KBM-7 (cell line): ENCODE results near the gene CD300LF.

Source experiments
- DNase-seq: peaks from one replicate; pipeline ENCODE4 v3.0.0-alpha.2; 2015
- in situ Hi-C: fragments of 300-500 bp; cut with MboI; formaldehyde crosslinking; loops from 2 replicates; pipeline ENCODE4 v1.14.3; 2020; ENCODE audit warnings: low sequenced_read_pairs, low pct_unique_long_range_greater_than_20kb, mixed read lengths

The CD300LF gene

DNA sequence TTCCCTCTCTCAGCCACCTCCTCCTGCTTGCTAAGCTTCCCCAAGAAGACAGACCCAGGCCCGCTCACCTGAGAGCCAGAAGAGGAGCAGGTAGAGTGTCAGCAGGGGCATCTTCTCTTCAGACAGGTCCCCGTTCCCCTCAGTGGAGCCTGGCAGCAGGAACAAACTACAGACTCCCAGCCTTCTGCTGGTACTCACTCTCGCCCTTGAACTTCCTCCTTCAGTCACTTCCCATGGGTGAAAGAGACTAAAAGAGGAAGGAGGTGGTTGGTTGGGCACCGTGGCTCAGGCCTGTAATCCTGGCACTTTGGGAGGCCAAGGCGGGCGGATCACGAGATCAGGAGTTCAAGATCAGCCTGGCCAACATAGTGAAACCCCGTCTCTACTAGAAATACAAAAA, at the start of gene CD300LF:
Gene CD300LF, minus strand, starts transcription at position 168 of the 400 bp plus-strand sequence. Its CDS starts 57 bp downstream, at position 111.
- in situ Hi-C loops = no loop called here
- peak; percentile 75 for DNase-seq

DNA sequence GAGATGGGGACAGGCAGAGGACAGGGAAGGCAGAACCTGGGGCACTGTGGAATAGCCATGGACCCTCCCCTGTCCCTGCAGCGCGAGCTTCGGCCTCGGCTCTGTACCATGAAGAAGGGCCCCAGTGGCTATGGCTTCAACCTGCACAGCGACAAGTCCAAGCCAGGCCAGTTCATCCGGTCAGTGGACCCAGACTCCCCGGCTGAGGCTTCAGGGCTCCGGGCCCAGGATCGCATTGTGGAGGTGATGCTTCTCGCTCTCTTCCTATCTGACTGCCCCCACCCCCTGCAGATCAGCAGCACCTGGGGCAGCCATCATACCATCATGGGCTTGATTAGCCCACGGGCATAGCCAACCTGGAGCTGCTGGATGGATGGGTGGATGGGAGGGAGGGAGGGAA, 49.2 kb upstream of the CD300LF start:
- DNase-seq = no peak
- in situ Hi-C loops = no loop called here

DNA sequence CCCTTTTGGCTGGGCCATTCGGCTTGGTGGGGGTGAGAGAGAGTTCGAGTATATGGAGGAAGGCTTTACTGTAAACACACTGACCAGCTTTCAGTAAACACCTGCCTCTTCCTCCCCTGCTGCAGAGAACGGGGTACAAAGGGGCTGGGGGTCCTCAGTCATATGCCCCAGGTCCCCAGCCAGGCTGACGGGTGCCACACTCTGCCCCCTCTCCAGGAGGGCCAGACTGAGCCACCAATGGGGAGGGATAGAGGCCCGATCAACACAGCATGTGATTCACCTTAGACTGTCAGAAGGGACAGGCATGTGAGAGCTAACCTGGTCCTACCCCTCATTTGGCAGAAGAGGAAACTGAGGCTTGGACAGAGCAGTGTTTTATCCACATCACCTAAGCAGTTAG, 48.7 kb upstream of the CD300LF start:
- DNase-seq = no peak
- in situ Hi-C loops = no loop called here

DNA sequence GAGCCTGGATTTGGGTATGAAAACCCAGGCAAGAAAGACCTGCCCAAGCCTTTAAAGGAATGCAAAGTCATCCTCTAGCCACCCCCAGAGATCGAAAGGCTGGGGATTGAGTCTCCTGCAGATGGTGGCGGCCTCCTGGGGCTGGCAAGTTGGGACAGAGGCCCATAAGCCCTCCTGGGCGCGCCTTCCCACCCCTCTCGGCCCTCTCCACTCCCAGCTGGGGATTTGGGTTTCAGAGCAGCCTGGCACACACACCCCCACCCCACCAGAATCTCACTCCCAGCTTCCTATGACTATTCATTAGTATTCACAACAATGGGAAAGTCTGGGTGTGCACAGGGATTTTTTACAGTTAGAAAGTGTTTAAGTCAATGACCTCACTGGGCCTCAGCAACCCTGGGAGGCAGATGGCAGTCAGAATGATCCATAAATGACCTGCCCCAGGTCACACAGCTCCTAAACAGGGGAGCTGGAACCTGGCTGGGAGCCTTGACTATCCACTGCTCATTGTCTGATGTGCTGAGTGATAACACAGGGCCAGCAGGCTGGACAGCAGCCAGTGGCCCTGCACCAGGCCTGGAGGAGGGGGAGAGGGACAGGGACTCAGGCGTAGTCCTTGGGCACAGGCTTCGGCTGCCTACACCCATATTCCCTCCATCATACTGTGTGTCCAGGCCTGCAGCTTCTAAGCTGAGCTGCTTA, 47.8 kb upstream of the CD300LF start:
- in situ Hi-C loops = no loop called here
- no peak for DNase-seq

DNA sequence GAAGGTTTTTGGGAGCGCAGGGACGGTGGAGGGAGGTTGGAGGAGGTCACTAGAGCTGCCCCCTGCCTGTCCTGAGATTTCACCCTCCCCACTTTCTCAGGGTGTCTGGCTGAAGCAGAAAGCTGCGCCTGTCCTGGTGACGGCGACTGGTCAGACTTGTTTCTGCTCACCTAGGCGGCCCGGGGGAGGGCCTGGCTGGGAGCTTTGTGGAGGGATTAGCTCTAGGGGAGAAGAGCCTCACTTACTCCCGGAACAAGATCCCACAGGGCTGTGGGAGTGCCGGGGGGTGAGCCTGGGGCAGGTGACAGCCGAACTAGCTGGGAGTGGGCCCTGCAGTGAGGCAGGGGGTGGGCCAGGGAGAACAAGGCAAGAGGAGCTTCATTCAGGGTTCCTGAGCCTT, 47.2 kb upstream of the CD300LF start:
- in situ Hi-C loops = no loop called here
- no peak for DNase-seq

DNA sequence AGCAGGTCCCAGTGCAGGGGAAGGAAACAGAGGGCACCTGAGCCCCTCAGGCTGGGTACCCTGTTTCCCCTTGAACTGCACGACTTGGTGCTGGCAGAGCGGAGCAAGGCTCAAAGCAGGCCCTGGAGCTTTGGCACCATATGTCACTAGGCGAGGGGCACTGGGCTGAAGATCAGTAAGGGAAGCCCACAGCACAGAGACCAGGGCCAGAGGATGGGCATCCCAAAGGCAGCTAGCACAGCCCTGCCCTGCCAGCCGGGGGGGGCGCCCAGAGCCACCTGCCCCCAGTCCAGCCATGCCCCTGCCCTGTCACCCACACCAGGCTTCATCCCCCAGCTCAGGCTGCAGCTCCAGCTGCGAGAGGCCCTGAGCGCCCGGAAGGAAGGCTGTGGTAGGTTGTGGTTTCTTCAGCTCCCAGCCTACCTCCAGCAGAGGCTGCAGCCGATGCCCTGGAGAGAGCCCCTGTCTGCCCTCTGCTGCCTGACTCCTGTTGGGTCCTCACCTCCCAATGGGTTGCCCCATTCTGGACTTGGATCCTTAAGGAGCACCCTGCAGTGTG, 46.6 kb upstream of the CD300LF start:
- DNase-seq = peak; percentile 82
- in situ Hi-C loops = no loop called here

DNA sequence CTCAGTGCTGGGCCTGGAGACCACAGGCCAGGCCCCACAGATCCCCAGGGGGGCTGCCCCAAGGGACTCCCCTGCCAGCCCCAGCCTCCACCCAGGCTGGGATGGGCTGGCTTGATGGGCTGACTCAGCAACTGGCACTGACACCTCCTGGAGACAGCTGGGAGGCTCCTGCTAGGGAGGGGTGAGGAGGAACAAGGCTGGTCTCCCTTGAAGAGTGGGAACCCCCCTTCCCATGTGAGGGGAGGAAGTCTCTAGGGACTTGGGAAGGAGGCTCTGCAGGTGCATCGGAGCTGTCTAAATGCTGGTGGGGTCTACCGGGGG, 46.1 kb upstream of the CD300LF start:
- peak; percentile 47 for DNase-seq

DNA sequence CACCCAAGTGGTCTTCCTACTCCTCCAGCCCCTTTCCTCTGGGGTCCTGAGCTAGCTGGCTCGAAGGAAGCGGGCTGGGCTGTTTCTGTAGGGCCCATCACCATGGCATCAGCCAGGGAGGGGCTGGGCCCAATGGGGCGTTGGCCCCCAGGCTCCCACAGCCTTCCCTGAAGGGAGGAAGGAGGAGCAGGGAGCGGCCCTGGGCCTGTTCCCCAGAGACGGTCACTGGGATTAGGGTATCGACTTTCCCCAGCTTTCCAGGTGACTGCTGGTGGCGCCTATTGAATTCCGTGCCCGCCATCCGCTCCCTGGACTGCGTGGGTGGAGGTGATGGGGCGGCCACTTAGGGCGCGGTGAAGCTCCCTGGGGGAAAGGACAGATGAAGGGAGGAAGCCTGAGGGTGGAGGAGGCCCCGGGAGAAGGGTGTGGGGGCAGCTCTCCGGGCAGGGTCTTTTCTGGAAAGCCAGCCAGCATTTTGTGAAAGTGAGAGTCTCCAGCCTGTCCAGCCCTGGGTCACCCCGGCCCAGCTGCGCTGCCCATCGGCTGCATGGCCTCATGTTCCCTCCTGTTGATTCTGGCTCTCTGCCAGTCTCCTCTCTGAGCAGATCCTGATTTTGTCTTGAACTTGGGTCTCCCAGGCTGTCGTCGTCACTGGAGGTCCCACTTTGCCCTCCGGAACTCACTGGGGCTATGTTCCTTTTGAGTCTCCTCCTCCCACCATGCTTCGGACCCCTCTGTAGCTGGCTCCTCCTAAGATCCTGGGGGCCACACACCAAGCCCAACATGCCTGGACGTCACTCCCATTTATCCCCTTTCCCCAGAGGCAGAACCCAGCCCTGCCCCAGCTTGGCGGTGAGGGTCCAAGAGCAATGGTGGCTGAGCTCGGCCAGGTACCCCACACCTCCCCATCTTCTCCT, 45.5 kb upstream of the CD300LF start:
- in situ Hi-C loops = no loop called here
- DNase-seq = no peak

More for the DNA sequence above, 46.1 kb upstream of the CD300LF start:
- in situ Hi-C loops = no loop called here

DNA sequence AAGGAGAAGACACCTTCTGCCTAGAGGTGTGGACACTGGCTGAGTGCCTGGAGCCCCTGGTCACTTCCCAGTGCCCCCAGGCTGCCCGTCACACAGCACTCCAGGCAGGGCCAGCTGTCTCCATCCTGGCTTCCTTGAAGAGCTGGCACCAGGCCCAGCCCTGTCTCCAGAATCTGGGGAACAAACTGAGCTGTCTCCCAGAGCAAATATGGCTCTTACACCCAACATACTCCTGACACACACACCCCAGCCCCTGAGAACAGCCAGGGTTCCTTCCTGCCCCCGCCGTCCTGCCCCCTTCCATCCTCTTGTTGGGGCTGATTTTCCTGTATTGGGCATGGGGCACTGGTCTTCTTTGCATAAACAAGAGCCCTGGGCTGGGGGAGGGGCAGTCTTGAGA, 44.8 kb upstream of the CD300LF start:
- DNase-seq = no peak
- in situ Hi-C loops = no loop called here

DNA sequence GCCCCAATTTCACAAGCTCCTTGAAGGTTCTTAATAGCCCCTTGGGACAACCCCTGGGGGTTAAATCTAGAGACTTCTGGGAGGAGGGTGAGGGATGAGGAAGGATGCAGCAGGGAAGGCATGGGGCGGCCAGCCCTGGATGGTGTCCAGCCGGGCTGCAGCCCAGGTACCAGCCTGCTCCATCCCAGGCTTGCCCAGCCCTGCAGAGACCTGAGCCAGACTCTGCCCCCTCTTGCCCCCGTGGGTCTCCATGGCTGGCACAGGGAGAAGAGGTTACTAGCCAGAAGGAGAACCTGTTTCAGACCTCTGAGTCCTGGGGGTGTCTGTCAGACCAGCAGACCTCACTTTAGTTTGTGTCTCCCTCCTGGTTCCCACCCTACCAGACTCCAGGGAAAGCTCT, 44.2 kb upstream of the CD300LF start:
- DNase-seq = no peak
- in situ Hi-C loops = no loop called here

DNA sequence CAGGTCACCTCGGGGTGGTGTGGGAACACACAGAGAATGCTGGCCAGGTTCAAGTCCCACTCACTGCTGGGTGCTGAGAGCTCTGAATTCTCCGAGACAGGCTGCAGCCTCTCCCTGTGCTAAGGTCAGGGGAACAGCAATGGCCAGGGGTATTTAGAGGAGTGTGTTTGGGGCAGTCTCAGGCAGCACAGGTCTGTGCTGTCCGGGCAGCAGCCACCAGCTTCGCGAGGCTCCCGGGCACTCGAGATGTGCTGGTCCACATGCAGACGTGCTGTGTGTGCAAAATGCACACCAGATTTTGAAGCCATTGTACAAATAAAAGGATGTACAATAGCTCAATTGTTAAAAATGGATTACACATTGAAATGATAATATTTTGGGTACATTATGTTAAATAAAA, 42.8 kb upstream of the CD300LF start:
- no peak for DNase-seq
- in situ Hi-C loops = no loop called here

DNA sequence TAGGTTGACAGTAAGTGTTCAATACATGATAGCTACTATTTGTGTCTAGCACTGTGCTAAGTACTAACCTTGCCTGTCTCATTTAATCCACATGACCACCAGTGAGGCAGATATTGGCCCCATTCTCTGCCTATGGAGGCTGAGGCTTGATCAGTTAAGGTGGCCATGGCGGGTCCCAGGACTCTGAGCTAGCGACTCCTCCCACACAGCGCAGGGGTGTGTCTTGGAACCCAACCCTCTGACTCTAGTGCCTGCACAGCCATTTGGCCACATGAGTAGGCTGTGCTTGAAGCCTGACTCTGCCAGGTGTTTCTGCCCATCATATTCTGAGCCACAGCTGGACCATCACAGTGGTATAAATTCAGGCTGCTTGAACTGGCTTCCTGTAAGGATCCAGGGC, 42.1 kb upstream of the CD300LF start:
- no peak for DNase-seq
- in situ Hi-C loops = no loop called here

DNA sequence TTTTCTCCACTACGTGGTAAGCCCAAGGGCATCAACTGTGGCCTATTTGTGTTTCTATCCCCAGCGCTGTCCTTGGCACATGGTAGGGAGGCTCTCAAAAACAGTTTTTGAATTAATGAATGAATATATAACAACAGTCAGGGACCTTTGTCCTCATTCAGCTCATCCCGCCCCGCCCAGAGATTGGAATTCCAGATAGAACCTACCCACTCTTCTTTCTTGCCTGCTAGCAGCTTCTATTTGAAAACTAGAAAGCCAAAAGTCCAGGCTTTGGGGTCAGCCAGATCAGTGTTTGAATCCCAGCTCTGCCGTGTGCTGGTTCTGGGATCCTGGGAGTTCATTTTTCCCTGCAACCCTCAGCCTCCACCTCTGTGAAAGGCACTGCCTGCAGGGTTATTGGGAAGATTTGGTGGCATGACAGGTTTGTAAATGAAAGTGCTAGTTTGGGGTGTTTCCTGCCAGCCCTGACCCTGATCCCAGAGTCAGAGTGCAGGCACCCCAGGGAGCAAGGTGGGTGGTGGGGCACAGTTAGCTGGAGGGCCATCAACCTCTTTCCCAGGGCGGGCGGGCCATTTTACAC, 40.2 kb upstream of the CD300LF start:
- in situ Hi-C loops = no loop called here

DNA sequence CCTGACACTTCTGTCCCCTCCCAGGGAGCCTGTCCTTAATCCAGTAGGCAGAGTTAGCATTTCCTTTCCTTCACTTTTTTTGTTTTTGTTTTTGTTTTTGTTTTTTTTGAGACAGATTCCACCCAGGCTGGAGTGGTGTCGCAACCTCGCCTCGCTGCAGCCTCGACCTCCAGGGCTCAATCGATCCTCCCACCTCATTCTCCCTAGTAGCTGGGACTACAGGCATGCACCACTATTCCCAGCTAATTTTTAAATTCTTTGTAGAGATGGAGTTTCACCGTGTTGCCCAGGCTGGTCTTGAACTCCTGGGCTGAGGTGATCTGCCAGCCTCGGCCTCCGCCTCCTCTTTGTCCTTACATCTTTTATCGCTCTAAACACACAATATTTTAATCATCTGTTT, 39.7 kb upstream of the CD300LF start:
- in situ Hi-C loops = no loop called here

More for the DNA sequence above, 40.2 kb upstream of the CD300LF start:
- DNase-seq = no peak

DNA sequence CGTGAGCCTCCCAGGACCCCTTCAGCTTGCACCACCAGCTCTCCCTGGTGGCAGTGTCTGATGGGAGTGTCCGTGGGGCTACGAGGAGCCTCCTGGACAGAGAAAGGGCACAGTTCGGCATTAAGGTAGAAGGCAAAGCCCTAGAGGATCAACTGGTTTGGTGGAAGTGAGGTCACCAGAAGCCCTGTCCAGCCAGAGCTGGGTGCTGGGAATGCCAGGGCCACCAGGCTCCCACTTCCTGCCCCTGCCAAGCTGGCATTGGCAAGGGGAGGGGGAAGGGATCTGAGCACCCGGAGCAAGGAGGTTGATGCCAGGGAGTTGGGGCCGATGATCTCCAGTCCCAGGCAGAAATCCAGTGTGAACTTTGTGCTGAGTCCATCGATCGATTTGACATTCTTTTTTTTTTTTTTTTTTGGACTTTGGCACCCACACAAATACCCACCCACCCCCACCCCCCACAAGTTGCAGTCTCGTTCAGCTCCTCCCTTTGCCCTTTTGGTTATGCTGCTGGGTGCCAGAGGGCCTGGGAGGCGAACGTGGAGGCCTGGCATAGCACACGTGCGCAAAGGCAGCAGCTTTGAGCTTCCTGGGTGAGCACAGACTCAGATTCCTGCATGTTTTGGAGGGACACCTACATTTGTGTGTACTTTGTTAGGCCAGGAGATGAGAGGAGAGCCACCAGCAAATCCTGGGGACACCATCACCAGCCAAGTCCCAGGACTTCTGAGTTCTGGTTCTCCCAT, 37.8 kb upstream of the CD300LF start:
- in situ Hi-C loops = no loop called here

More for the DNA sequence above, 39.7 kb upstream of the CD300LF start:
- DNase-seq = no peak

DNA sequence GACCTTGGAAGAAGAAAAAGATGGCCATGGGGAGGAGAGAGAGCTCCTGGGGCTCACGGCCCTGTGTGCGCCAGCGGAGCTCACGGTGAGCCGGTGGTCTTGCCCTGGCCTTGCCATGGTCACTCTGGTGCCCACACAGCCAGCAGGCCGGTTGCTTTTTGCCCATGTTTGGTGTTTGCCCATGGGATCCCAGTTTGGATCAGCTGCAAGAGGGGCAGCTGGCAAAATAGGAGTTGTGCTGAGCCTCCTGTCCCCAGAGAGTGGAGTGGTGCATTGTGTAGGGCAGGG, 37.3 kb upstream of the CD300LF start:
- DNase-seq = no peak
- in situ Hi-C loops = no loop called here

More for the DNA sequence above, 37.8 kb upstream of the CD300LF start:
- no peak for DNase-seq

DNA sequence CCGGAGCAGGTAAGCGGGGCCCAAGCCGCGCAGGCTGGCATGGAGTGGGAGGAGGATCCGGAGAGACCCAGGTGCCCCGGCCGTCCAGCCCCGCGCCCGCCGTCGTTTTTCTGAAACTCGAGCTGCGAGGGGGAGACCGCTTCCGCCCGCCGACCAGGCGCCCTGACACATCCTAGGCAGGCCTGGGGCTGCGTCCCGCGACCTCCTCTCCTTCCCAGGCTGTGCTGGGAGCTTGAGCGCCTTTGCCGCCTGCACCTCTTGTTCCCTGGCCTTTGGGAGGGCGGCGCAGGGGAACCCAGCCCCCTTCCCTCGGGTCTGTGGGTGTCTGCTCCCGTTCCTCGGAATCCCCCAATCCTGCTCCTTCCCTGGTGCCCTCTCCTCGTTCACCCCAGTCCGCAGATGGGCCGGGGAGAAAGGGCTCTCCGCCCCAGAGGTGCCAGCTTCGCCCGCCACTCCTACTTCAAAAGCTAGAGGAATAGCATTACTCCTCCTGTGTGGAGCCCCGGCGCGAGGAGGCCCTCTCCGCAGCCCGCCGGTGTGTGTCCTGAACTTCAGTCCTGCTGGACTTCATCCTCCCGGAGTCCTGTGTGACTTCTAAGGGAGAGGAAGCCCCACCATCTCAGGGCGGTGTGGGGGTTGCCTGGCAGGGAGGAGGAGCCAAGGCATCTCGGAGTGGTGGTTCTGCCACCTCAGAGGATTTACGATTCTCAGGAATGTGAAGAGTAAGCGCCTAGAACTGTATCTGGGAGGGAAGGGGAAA, 36.7 kb upstream of the CD300LF start:
- in situ Hi-C loops = no loop called here
- no peak for DNase-seq

DNA sequence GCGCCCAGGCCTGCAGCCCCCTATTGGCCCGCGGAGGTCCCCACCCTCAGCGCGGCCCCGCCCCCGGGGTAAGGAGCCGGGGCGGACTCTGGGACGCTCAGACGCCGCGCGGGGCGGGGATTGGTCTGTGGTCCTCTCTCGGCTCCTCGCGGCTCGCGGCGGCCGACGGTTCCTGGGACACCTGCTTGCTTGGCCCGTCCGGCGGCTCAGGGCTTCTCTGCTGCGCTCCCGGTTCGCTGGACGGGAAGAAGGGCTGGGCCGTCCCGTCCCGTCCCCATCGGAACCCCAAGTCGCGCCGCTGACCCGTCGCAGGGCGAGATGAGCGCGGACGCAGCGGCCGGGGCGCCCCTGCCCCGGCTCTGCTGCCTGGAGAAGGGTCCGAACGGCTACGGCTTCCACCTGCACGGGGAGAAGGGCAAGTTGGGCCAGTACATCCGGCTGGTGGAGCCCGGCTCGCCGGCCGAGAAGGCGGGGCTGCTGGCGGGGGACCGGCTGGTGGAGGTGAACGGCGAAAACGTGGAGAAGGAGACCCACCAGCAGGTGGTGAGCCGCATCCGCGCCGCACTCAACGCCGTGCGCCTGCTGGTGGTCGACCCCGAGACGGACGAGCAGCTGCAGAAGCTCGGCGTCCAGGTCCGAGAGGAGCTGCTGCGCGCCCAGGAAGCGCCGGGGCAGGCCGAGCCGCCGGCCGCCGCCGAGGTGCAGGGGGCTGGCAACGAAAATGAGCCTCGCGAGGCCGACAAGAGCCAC, 36.0 kb upstream of the CD300LF start, which contains the start of gene NHERF1:
Gene NHERF1, plus strand, starts transcription at position 100 of the 750 bp plus-strand sequence. Its CDS starts 219 bp downstream, at position 319.
- in situ Hi-C loops = no loop called here

More for the DNA sequence above, 36.0 kb upstream of the CD300LF start, which contains the start of gene NHERF1:
- DNase-seq = peak; percentile 94
